ENCODE results near the gene UNG. TPM values are rescaled to one million over a fixed set of nuclear protein-coding genes. Genes with fewer than 3 reads are reported as not detected.

Gene UNG
- total RNA-seq, 4 donors from 2014 or later: 19.0 to 58.6 (median 21.3) TPM

GRCh38 chr12:109065154-109065852 is 32.1 kb upstream of the UNG start:
- peak in 2 of 3 donors; percentile 61 to 74 for DNase-seq
- Histone ChIP-seq H3K27ac (peak overlapping the region in 3 of 4 donors; percentile 24 to 69 (median 36)), H3K9me3 (no peaks in the 10 kb centered on the region), H3K4me3 (no peak overlapping the region), H3K4me1 (peaks cover 0 to 22% (median 0%) of the 10 kb centered on the region in 4 donors), H3K36me3 (peaks cover 0 to 33% (median 0%) of the 10 kb centered on the region in 3 donors), H3K27me3 (no peaks in the 10 kb centered on the region)
- TF ChIP-seq POLR2A (IDR thresholded peaks at IDR 0.05): no peak
- TF ChIP-seq CTCF (IDR thresholded peaks at IDR 0.05): no peak

- TF ChIP-seq POLR2A (IDR thresholded peaks at IDR 0.05) (no peak), CTCF (IDR thresholded peaks at IDR 0.05) (no peak)
- peak overlapping the region in 3 of 4 donors; percentile 19 to 69 (median 24) for H3K27ac ChIP-seq
- H3K9me3 ChIP-seq: no peaks in the 10 kb centered on the region
- peaks cover 0 to 30% (median 0%) of the 10 kb centered on the region in 3 donors for H3K36me3 ChIP-seq
- H3K27me3 ChIP-seq: no peaks in the 10 kb centered on the region
- H3K4me3 ChIP-seq: no peak overlapping the region
- no peak for DNase-seq
- H3K4me1 ChIP-seq: peaks cover 0 to 22% (median 0%) of the 10 kb centered on the region in 4 donors
These were observed 31.6 kb upstream of the UNG start for GRCh38 chr12:109065853-109066193.

- peak overlapping the region in 3 of 4 donors; percentile 67 to 87 (median 82) for H3K27ac ChIP-seq
- no peaks in the 10 kb centered on the region for H3K9me3 ChIP-seq
- DNase-seq: peak in 2 of 3 donors; percentile 78 to 80
- peaks cover 0 to 22% (median 0%) of the 10 kb centered on the region in 4 donors for H3K4me1 ChIP-seq
- peak overlapping the region in 2 of 4 donors; percentile 19 to 28 for H3K4me3 ChIP-seq
- TF ChIP-seq POLR2A (IDR thresholded peaks at IDR 0.05) (peak; percentile 16 to 31), CTCF (IDR thresholded peaks at IDR 0.05) (peak in 1 of 6 experiments; percentile 2)
- H3K36me3 ChIP-seq: peaks cover 0 to 52% (median 0%) of the 10 kb centered on the region in 3 donors
- no peaks in the 10 kb centered on the region for H3K27me3 ChIP-seq
These were observed 27.8 kb upstream of the UNG start for GRCh38 chr12:109069307-109070271.

- Histone ChIP-seq H3K36me3 (peaks cover 0 to 59% (median 0%) of the 10 kb centered on the region in 3 donors), H3K4me1 (no peaks in the 10 kb centered on the region), H3K27me3 (no peaks in the 10 kb centered on the region), H3K4me3 (no peak overlapping the region), H3K27ac (no peak overlapping the region), H3K9me3 (no peaks in the 10 kb centered on the region)
- no peak for DNase-seq
- no peak for TF ChIP-seq POLR2A (IDR thresholded peaks at IDR 0.05)
- no peak for TF ChIP-seq CTCF (IDR thresholded peaks at IDR 0.05)
These were observed 22.5 kb upstream of the UNG start for GRCh38 chr12:109074866-109075265.

- TF ChIP-seq CTCF (IDR thresholded peaks at IDR 0.05) (no peak), POLR2A (IDR thresholded peaks at IDR 0.05) (no peak)
- no peaks in the 10 kb centered on the region for H3K9me3 ChIP-seq
- no peak for DNase-seq
- H3K27ac ChIP-seq: no peak overlapping the region
- H3K27me3 ChIP-seq: no peaks in the 10 kb centered on the region
- H3K36me3 ChIP-seq: peaks cover 0 to 71% (median 3%) of the 10 kb centered on the region in 3 donors
- H3K4me3 ChIP-seq: no peak overlapping the region
- peaks cover 0 to 6% (median 1%) of the 10 kb centered on the region in 4 donors for H3K4me1 ChIP-seq
These were observed 14.6 kb upstream of the UNG start for GRCh38 chr12:109082751-109083150.
